Neural cell (in vitro differentiated cells): Measurements from ENCODE around the gene TRABD2B. TPM values are rescaled to one million over a fixed set of nuclear protein-coding genes. Genes with fewer than 3 reads are reported as not detected.

Experiments
- H2AFZ ChIP-seq: fragments of 200-600, 300-800 bp; sonication (generic), shearing (Covaris generic); 2 replicates; pipeline ENCODE4 v1.6.0; 2014; ENCODE audit warnings: low read depth, mild to moderate bottlenecking, antibody characterized with exemption, low read length, moderate library complexity
- H3F3A ChIP-seq: fragments of 200-600 bp; shearing (Covaris generic); 2 replicates; pipeline ENCODE4 v1.6.1; 2016; ENCODE audit warnings: mild to moderate bottlenecking, moderate library complexity, mixed read lengths, antibody characterized with exemption, low read length; ENCODE audit not compliant: insufficient read depth, poor library complexity, severe bottlenecking
- H3K27ac ChIP-seq: fragments of 200-600, 300-800 bp; sonication (generic), shearing (Covaris generic); 2 replicates; pipeline ENCODE4 v1.5.1; 2014; ENCODE audit warnings: mild to moderate bottlenecking, low read length, moderate library complexity
- H3K27me3 ChIP-seq: fragments of 300-800, 200-600 bp; sonication (generic), shearing (Covaris generic); 2 replicates; pipeline ENCODE4 v1.6.0; 2014; ENCODE audit warnings: mild to moderate bottlenecking, low read depth, low read length, moderate library complexity; ENCODE audit not compliant: insufficient read depth
- H3K36me3 ChIP-seq: fragments of 300-800, 200-600 bp; sonication (generic), shearing (Covaris generic); 2 replicates; pipeline ENCODE4 v1.5.1; 2014; ENCODE audit warnings: mild to moderate bottlenecking, antibody characterized with exemption, low read length, moderate library complexity; ENCODE audit not compliant: insufficient read depth
- H3K4me2 ChIP-seq: fragments of 300-800, 200-600 bp; sonication (generic), shearing (Covaris generic); 2 replicates; pipeline ENCODE4 v1.6.0; 2014; ENCODE audit warnings: mild to moderate bottlenecking, low read length
- H3K4me3 ChIP-seq: fragments of 300-800, 200-600 bp; sonication (generic), shearing (Covaris generic); 2 replicates; pipeline ENCODE4 v1.5.1; 2014; ENCODE audit warnings: mild to moderate bottlenecking, low read length, moderate library complexity
- H3K79me2 ChIP-seq: fragments of 200-600 bp; shearing (Covaris generic); replicated peaks from 2 replicates; pipeline ENCODE4 v1.6.0; 2014; ENCODE audit warnings: mild to moderate bottlenecking, low read length, moderate library complexity; ENCODE audit not compliant: insufficient read depth
- H3K9ac ChIP-seq: fragments of 300-800, 200-600 bp; sonication (generic), shearing (Covaris generic); 2 replicates; pipeline ENCODE4 v1.6.1; 2016; ENCODE audit warnings: mild to moderate bottlenecking, low read length, mixed read lengths
- H3K9me2 ChIP-seq: fragments of 200-600 bp; shearing (Covaris generic); 2 replicates; pipeline ENCODE4 v1.6.1; 2016; ENCODE audit warnings: mild to moderate bottlenecking, low read length, mixed read lengths; ENCODE audit not compliant: insufficient read depth
- H3K9me3 ChIP-seq: fragments of 200-600, 300-800 bp; sonication (generic), shearing (Covaris generic); 2 replicates; pipeline ENCODE4 v1.6.1; 2016; ENCODE audit warnings: mild to moderate bottlenecking, mixed run types, low read length, moderate library complexity, mixed read lengths
- H4K20me1 ChIP-seq: fragments of 200-600 bp; shearing (Covaris generic); 2 replicates; pipeline ENCODE4 v1.6.1; 2016; ENCODE audit warnings: mild to moderate bottlenecking, mixed run types; ENCODE audit not compliant: insufficient read depth
- CTCF ChIP-seq: fragments of 450-650 bp; IDR thresholded peaks from 2 replicates; pipeline ENCODE4 v1.5.1; 2014; ENCODE audit warnings: antibody characterized with exemption, mild to moderate bottlenecking, moderate library complexity; ENCODE audit not compliant: poor library complexity, severe bottlenecking
- EP300 ChIP-seq: fragments of 450-650 bp; conservative IDR thresholded peaks from 2 replicates; pipeline ENCODE4 v1.6.1; 2014; ENCODE audit warnings: antibody characterized with exemption, mild to moderate bottlenecking, moderate library complexity; ENCODE audit not compliant: poor library complexity, severe bottlenecking
- EZH2 ChIP-seq: fragments of 200-600, 300-800 bp; shearing (Covaris generic), sonication (generic); IDR thresholded peaks from 2 replicates; pipeline ENCODE4 v1.6.1; 2014; ENCODE audit warnings: antibody characterized with exemption, low read length, borderline replicate concordance, mild to moderate bottlenecking; ENCODE audit not compliant: insufficient read depth, poor library complexity, severe bottlenecking
- MXI1 ChIP-seq: fragments of 450-650 bp; conservative IDR thresholded peaks from 2 replicates; pipeline ENCODE4 v1.6.1; 2014; ENCODE audit warnings: antibody characterized with exemption, mild to moderate bottlenecking; ENCODE audit not compliant: poor library complexity, severe bottlenecking
- POLR2AphosphoS5 ChIP-seq: IDR thresholded peaks from 2 replicates; pipeline ENCODE4 v1.6.1; 2012
- RAD21 ChIP-seq: fragments of 450-650 bp; conservative IDR thresholded peaks from 2 replicates; pipeline ENCODE4 v1.6.1; 2014; ENCODE audit warnings: antibody characterized with exemption, mild to moderate bottlenecking, moderate library complexity
- REST ChIP-seq: IDR thresholded peaks from 2 replicates; pipeline ENCODE4 v1.6.1; 2012; ENCODE audit warnings: borderline replicate concordance
- SMC3 ChIP-seq: fragments of 450-650 bp; conservative IDR thresholded peaks from 2 replicates; pipeline ENCODE4 v1.6.1; 2014; ENCODE audit warnings: antibody characterized with exemption, mild to moderate bottlenecking, moderate library complexity; ENCODE audit not compliant: poor library complexity
- TAF1 ChIP-seq: IDR thresholded peaks from 2 replicates; pipeline ENCODE4 v1.6.1; 2012; ENCODE audit warnings: low read depth
- polyA plus RNA-seq: library from polyadenylated mRNA; depleted of rRNA; stranded (reverse); fragments of >200 nt; gene quantifications from 2 replicates; pipeline ENCODE4 v1.2.3, GENCODE V29; 2014

The TRABD2B gene
- polyA plus RNA-seq, 1 donor from 2014 or later: 0.02 TPM

GRCh38 chr1:47765236-47765635 lies 231.9 kb downstream of the TRABD2B start:
- TF ChIP-seq TAF1: no peak
- no peak for TF ChIP-seq RAD21
- no peak for TF ChIP-seq REST
- no peak for TF ChIP-seq EP300
- no peak for TF ChIP-seq EZH2
- H3K4me2 ChIP-seq: no peak overlapping the region
- no peak overlapping the region for H3K9ac ChIP-seq
- H3F3A ChIP-seq: no peaks in the 10 kb centered on the region
- no peak overlapping the region for H2AFZ ChIP-seq
- no peaks in the 10 kb centered on the region for H3K27me3 ChIP-seq
- no peak overlapping the region for H3K27ac ChIP-seq
- no peaks in the 10 kb centered on the region for H3K36me3 ChIP-seq
- no peaks in the 10 kb centered on the region for H4K20me1 ChIP-seq
- H3K79me2 ChIP-seq: no peaks in the 10 kb centered on the region
- H3K4me3 ChIP-seq: no peak overlapping the region
- H3K9me2 ChIP-seq: no peaks in the 10 kb centered on the region
- H3K9me3 ChIP-seq: no peaks in the 10 kb centered on the region

GRCh38 chr1:47764461-47765046 lies 232.6 kb downstream of the TRABD2B start:
- H3K27me3 ChIP-seq: no peaks in the 10 kb centered on the region
- no peaks in the 10 kb centered on the region for H3K36me3 ChIP-seq
- H3K4me3 ChIP-seq: no peak overlapping the region
- no peaks in the 10 kb centered on the region for H3K9me2 ChIP-seq
- no peak overlapping the region for H3K27ac ChIP-seq
- no peak overlapping the region for H3K4me2 ChIP-seq
- H3K9ac ChIP-seq: no peak overlapping the region
- no peaks in the 10 kb centered on the region for H3F3A ChIP-seq
- H4K20me1 ChIP-seq: no peaks in the 10 kb centered on the region
- TF ChIP-seq REST: no peak
- no peak for TF ChIP-seq EZH2
- TF ChIP-seq CTCF: no peak
- no peak for TF ChIP-seq SMC3
- TF ChIP-seq TAF1: no peak
- no peak for TF ChIP-seq MXI1
- TF ChIP-seq POLR2AphosphoS5: no peak
- no peak for TF ChIP-seq EP300
- no peak for TF ChIP-seq RAD21
- H2AFZ ChIP-seq: no peak overlapping the region
- H3K9me3 ChIP-seq: no peaks in the 10 kb centered on the region
- no peaks in the 10 kb centered on the region for H3K79me2 ChIP-seq
